GM19463 (cell line): ENCODE measurements around the gene TRIM52.

Experiments
- ATAC-seq: cut with Tn5 transposase; IDR thresholded peaks from one replicate; pipeline ENCODE4 v1.9.1; 2021; ENCODE audit warnings: mild to moderate bottlenecking, moderate library complexity; ENCODE audit not compliant: unreplicated experiment

TRIM52 gene

GRCh38 chr5:181259283-181259682 lies 1.7 kb downstream of the TRIM52 start:
- no peak for ATAC-seq

- ATAC-seq, result no peak
Measured at GRCh38 chr5:181258576-181258975, 2.4 kb downstream of the TRIM52 start.

DNA sequence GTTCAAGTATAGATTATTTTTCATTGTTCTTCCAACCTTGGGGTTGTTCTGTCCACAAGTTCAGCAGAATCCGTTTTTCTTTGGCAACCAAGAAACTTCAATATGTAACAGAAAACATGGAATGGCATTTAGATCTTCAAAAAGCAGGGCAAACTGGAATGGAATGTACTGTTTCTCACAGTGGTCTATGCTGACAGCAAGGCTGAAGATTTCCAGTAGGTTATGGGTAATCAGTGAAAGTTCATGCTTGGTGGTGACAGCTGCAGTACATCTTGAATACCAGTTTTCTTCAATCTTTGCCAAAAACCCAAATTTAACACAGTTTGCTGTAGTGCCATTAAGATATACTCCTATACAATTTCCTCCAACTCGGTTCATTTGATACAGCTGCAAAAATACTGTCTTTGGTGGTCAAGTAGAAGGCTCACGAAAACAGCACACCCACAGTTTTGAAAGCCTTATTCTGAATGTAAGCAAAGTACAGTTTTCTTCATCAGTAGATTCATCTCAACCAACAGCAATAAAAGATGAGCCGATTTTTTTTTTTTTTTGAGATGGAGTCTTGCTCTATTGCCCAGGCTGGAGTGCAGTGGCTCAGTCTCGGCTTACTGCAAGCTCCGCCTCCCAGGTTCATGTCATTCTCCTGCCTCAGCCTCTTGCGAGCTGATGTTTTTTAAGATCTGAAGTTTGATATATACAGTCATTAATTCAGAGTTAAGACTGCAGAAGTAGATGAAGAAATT lies 4.9 kb downstream of the TRIM52 start:
- ATAC-seq, result no peak

GRCh38 chr5:181255276-181255675 lies 5.7 kb downstream of the TRIM52 start:
- no peak for ATAC-seq

- ATAC-seq, result no peak
Measured at GRCh38 chr5:181248277-181248676, 12.7 kb downstream of the TRIM52 start.

DNA sequence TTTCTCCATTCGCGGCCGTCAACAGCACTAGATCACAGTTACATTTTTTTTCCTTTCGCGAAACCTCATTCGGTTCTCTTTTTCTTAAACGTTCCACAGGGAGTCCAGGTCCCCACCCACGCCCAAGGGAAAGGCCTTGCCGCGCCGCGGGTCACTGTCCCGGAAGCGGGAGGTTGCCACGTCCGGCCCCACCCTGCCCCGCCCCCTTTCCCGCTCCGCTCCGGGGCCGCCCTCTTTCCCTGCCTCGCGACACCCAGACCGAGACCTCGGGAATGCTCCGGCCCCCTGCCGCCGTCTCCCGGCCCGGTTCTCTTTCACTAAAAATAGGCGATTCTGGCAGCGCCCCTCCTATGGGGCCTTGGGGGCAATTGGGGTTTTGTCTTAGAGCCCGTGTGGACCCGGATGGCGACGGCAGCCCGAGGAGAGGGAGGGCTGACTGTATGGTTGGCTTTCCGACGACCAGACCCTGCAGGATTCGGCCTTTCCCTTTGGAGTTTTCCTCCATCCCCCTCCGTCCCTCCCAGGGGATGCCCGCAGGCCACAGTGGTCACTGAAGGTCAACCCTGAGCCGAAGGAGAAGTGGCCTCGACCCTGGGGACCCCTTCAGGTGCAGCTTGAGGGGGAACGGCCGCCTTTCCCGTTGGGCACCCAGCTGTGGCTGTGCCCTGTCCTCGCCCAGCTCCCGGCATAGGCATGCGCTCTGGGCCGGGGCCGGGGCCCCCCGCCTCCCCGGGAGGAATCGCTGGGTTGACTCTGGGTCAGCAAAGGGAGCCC lies 14.5 kb downstream of the TRIM52 start:
- peak; percentile 50 for ATAC-seq

DNA sequence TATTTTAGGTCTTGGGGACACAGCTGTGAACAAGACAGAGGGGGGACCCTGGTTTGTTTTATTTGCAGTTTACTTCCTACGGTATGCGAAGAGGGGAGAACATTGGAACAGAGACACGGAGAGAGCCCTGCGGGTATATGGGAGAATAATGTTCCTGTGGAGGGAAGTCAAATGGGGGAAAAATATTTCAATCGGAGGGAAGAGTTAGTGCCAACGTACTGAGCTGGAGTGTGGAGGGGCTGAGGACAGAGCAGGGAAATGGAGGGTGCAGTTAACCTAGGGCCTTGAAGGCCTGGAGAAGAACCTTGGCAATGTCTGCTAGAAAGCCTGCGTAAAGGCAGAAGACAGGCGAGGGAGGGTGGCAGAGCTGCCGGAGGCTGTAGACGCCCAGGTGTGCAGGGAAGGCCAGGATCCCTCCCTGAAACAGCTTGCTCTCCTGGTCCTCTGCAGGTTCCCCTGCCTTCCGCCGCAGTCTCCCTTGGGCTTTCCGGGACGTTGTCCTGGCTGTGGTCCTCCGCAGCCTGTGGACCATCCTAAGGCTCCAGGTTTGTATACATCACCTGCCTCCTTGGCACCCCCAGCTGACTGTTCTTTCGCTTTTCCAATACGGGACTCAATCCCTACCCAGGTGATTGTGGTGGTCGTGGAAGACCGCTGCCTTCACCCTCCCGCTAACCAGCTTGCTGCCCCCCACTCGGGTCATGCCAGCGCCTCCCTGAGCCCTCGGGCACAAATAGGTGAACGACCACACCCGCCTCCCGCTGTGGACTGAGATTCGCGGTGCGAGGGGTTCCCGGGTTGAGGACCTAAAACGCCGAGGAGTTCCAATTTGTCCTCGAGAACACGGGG lies 15.3 kb downstream of the TRIM52 start:
- peak; percentile 5 for ATAC-seq

DNA sequence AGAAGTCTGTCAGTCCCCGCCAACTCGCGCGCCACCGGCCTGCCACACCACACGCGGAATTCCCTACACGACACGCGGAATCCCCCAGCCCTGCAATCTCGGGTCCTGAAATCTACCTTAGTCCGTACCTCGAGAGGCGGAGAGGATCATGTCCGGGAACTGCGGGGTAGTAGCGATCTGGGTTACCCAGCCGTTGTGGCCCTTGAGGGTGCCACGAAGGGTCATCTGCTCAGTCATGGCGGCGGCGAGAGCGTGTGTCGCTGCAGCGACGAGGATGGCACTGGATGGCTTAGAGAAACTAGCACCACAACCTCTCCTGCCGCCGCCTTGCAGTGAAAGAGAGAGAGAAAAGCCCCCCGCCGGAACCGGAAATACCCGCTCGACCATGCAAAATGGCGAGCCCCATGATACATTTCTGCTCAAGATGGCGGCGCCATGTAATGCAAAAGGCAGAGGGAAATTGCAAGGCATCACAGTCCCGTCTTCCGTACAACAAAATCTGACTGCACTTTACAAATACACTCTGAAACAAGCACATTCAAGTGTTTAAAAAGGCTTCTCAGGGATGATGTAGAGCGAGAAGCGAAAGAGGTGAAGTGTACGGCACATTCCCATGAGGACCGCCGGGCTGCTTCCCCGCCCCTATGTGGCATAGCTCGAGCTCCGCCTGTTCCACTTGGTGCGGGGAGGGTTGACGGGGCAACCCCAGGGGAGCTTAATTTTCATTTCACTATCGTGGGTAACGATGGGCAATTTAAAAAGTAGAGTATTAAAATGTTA lies 17.2 kb downstream of the TRIM52 start, which contains the start of gene RACK1:
RACK1 (minus strand) TSS at position 343 of the 780 bp plus-strand sequence; CDS start at position 237, 106 bp downstream.
- ATAC-seq, result peak; percentile 61

- ATAC-seq, result no peak
Measured at GRCh38 chr5:181243018-181243563, 17.9 kb downstream of the TRIM52 start.

DNA sequence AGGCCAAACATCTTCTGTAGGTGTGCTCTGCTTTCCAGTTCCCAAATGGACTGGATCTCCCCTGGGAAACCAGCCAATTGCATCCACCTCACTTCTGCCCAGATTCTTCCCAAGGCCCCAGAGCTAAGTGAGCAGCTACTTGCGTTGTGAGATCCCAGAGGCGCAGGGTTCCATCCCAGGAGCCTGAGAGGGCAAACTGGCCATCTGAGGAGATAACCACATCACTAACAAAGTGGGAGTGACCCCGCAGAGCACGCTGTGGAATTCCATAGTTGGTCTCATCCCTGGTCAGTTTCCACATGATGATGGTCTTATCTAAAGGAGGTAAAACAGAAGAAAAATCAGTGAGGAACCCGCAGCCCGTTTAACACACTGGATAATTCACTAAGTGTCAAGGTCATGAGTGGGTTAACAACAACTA lies 18.9 kb downstream of the TRIM52 start:
- no peak for ATAC-seq

- no peak for ATAC-seq
Measured at GRCh38 chr5:181241393-181241975, 19.5 kb downstream of the TRIM52 start.

GRCh38 chr5:181239062-181239663 lies 21.8 kb downstream of the TRIM52 start:
- no peak for ATAC-seq

DNA sequence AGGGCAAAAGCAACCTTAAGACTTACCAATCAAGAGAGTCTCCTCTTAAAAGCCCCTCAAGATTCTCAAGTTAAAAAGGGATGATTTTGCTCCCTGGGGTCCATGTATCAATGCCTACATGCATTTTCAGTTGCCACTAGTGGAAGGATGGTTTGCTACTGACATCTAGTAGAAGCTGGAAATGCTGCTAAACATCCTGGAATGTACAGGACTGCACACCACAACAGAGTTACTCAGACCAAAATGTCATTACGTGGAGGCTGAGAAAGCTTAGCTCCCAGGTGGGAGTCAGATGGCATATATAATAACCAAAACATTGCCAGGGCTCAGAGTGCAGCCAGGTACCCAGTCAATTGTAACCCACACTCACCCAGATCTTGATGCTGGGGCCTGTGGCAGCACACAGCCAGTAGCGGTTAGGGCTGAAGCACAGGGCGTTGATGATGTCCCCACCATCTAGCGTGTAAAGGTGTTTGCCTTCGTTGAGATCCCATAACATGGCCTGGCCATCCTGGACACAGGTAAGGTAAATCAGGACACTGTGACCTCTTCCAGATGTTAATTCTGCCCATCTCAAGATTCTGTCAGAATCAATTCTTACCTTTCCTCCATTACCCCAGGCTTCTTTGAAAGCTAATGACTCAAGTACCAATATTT lies 23.1 kb downstream of the TRIM52 start:
- no peak for ATAC-seq

DNA sequence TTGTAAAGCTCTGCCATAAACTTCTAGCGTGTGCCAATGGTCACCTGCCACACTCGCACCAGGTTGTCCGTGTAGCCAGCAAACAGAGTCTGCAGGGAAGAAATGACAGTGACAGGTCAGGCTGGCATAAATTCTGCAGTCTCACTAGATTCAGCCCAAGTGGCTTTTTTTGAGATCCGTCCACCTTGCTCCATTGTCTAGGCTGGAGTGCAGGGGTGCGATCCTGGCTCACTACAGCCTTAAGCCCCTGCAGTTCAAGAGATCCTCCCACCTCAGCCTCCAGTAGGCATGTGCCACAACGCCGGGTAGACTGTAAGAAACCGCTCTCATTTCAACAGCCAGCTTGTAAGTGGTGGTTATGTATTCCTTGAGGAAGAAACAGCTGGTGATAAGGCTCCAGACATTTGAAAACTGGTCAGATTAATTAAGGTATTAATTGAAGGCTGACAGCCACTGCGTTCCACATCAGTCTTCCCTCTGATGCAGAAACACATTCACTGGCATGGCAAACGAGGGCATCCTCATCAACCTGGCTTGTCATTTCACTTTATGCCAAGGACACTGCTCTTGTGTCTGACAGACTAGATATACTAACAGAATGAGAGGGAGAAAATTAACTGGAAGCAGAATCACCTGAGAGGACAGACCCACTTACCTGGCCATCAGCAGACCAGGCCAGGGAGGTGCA lies 23.8 kb downstream of the TRIM52 start:
- no peak for ATAC-seq

GRCh38 chr5:181236471-181236870 lies 24.5 kb downstream of the TRIM52 start:
- no peak for ATAC-seq

DNA sequence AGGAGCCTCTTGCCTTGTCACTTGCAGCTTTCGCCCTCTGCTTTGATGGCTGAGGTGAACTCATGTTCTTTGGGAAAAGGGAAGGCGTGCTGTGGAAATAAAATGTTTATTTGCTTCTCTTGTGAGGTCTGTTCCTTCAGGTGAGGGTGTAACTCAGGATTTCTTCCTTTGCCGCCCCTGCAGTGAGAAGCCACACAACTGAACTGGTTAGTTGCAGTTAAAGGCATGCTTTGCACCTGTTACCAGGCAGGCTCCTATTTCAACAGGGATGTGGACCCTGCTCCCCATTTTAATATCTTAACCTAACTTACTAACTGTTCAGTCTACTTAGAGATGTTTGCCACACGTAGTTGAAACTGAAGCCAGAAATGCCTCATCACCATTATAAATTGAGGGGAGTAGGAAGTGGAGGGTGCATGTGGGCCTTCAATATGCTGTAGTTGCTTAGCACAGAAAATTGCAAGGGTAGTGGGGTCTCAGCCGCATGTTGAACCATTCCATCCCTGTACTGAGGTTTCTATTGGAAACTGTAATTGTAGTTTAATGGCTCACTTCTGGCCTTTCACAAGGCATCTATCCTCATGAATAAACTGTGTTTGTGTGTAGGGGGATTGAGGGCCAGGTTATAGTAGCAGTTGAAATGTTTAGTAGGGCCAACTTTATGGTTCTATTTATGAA lies 25.1 kb downstream of the TRIM52 start:
- ATAC-seq, result no peak

GRCh38 chr5:181235323-181235688 lies 25.6 kb downstream of the TRIM52 start:
- no peak for ATAC-seq
